WTC11 (cell line): ENCODE data around the gene CYP4F12. TPM values are rescaled to one million over a fixed set of nuclear protein-coding genes. Genes with fewer than 3 reads are reported as not detected.
"Not testable (repeated sequence)": the region's sequence is repeated elsewhere in the genome, so short reads cannot be mapped to it uniquely, and the experiment has no call there.

Experiments used
- ATAC-seq: fragments of 200-7000 bp; cut with Tn5 transposase; 2 replicates; pipeline ENCODE4 v1.10.0; 2021; ENCODE audit warnings: mild to moderate bottlenecking, moderate library complexity
- CTCF ChIA-PET: fragments of 300-600 bp; sonication (Branson Sonifier 250); formaldehyde crosslinking; loops from one replicate; lab custom pipeline; 2021; ENCODE audit warnings: antibody characterized with exemption; lab: Charles Lee
- POLR2A ChIA-PET: fragments of 350-600 bp; sonication (Branson Sonifier 250); formaldehyde crosslinking; loops from one replicate; lab custom pipeline; 2021; ENCODE audit warnings: antibody characterized with exemption; lab: Charles Lee
- DNase-seq: peaks from one replicate; pipeline ENCODE4 v3.0.0; 2021; ENCODE audit warnings: low spot score
- H3K27ac Mint-ChIP-seq: 2 replicates; pipeline ENCODE4 v1.8.0; 2021; ENCODE audit warnings: mixed read lengths
- H3K27me3 Mint-ChIP-seq: 2 replicates; pipeline ENCODE4 v1.8.0; 2021; ENCODE audit warnings: low read depth, mild to moderate bottlenecking, moderate library complexity, mixed read lengths
- H3K36me3 Mint-ChIP-seq: 2 replicates; pipeline ENCODE4 v1.8.0; 2021; ENCODE audit warnings: mixed read lengths
- H3K4me1 Mint-ChIP-seq: 2 replicates; pipeline ENCODE4 v1.8.0; 2022; ENCODE audit warnings: mixed read lengths
- H3K4me3 Mint-ChIP-seq: 2 replicates; pipeline ENCODE4 v1.8.0; 2021; ENCODE audit warnings: mild to moderate bottlenecking, moderate library complexity, mixed read lengths
- H3K9me3 Mint-ChIP-seq: 2 replicates; pipeline ENCODE4 v1.8.0; 2021; ENCODE audit warnings: mixed read lengths
- ARID4B ChIP-seq: sonication (generic); formaldehyde crosslinking; IDR thresholded peaks from 2 replicates; pipeline ENCODE4 v1.8.0; 2023; ENCODE audit warnings: missing genetic modification reagents, mild to moderate bottlenecking, borderline replicate concordance
- ATF1 ChIP-seq: sonication (generic); formaldehyde crosslinking; IDR thresholded peaks from 2 replicates; pipeline ENCODE4 v1.8.1; 2023; ENCODE audit warnings: mild to moderate bottlenecking, moderate library complexity, missing genetic modification reagents
- ATF2 ChIP-seq: sonication (generic); formaldehyde crosslinking; IDR thresholded peaks from 2 replicates; pipeline ENCODE4 v1.8.1; 2022; ENCODE audit warnings: low read depth, missing genetic modification reagents, borderline replicate concordance
- ATF3 ChIP-seq: sonication (generic); formaldehyde crosslinking; conservative IDR thresholded peaks from 2 replicates; pipeline ENCODE4 v1.8.1; 2022; ENCODE audit warnings: mild to moderate bottlenecking, missing genetic modification reagents
- FOXK1 ChIP-seq: sonication (generic); formaldehyde crosslinking; IDR thresholded peaks from 2 replicates; pipeline ENCODE4 v1.8.0; 2022; ENCODE audit warnings: mild to moderate bottlenecking, moderate library complexity, missing genetic modification reagents
- GRHL2 ChIP-seq: fragments of 250-450 bp; sonication (Bioruptor Pico); IDR thresholded peaks from 2 replicates; pipeline ENCODE4 v1.8.0; 2022; ENCODE audit warnings: mild to moderate bottlenecking, moderate library complexity; ENCODE audit not compliant: insufficient replicate concordance, severe bottlenecking
- GTF2I ChIP-seq: fragments of 250-450 bp; sonication (Bioruptor Pico); conservative IDR thresholded peaks from 2 replicates; pipeline ENCODE4 v1.4.0; 2021; ENCODE audit warnings: mild to moderate bottlenecking
- JUN ChIP-seq: sonication (generic); formaldehyde crosslinking; IDR thresholded peaks from 2 replicates; pipeline ENCODE4 v1.8.0; 2023; ENCODE audit warnings: mild to moderate bottlenecking, missing genetic modification reagents
- MYBL2 ChIP-seq: sonication (generic); formaldehyde crosslinking; IDR thresholded peaks from 2 replicates; pipeline ENCODE4 v1.8.1; 2023; ENCODE audit warnings: mild to moderate bottlenecking, moderate library complexity, missing genetic modification reagents
- NFE2L1 ChIP-seq: sonication (generic); formaldehyde crosslinking; IDR thresholded peaks from 2 replicates; pipeline ENCODE4 v1.8.1; 2023; ENCODE audit warnings: missing genetic modification reagents
- NR2C2 ChIP-seq: sonication (generic); formaldehyde crosslinking; IDR thresholded peaks from 2 replicates; pipeline ENCODE4 v1.8.0; 2022; ENCODE audit warnings: mild to moderate bottlenecking, missing genetic modification reagents
- RORB ChIP-seq: fragments of 250-450 bp; sonication (Bioruptor Pico); IDR thresholded peaks from 2 replicates; pipeline ENCODE4 v1.9.0; 2021; ENCODE audit warnings: mild to moderate bottlenecking
- TEAD1 ChIP-seq: sonication (generic); formaldehyde crosslinking; IDR thresholded peaks from 2 replicates; pipeline ENCODE4 v1.8.0; 2022; ENCODE audit warnings: mild to moderate bottlenecking, missing genetic modification reagents
- USF1 ChIP-seq: sonication (generic); formaldehyde crosslinking; IDR thresholded peaks from 2 replicates; pipeline ENCODE4 v1.8.0; 2022; ENCODE audit warnings: mild to moderate bottlenecking, missing genetic modification reagents
- ZMAT4 ChIP-seq: fragments of 250-450 bp; sonication (Bioruptor Pico); IDR thresholded peaks from 2 replicates; pipeline ENCODE4 v1.9.0; 2021; ENCODE audit warnings: mild to moderate bottlenecking
- ZNF423 ChIP-seq: fragments of 250-450 bp; sonication (Bioruptor Pico); IDR thresholded peaks from 2 replicates; pipeline ENCODE4 v2.1.2; 2022; ENCODE audit warnings: mild to moderate bottlenecking, moderate library complexity
- ZNF532 ChIP-seq: fragments of 250-450 bp; sonication (Bioruptor Pico); IDR thresholded peaks from 2 replicates; pipeline ENCODE4 v1.9.0; 2021; ENCODE audit warnings: mild to moderate bottlenecking, borderline replicate concordance
- total RNA-seq: library from RNA; stranded (reverse); gene quantifications from 3 replicates; pipeline ENCODE4 v1.2.3, GENCODE V29; 2021

The CYP4F12 gene
- total RNA-seq, 1 experiment from 2014 or later, result not detected

GRCh38 chr19:15649526-15649925 is 23.4 kb upstream of the CYP4F12 start:
- H3K4me3 Mint-ChIP-seq, result no peak overlapping the region
- H3K27me3 Mint-ChIP-seq, result peaks cover 23% of the 10 kb centered on the region
- POLR2A ChIA-PET, result no interaction called here
- H3K9me3 Mint-ChIP-seq, result peaks cover 94% of the 10 kb centered on the region
- H3K4me1 Mint-ChIP-seq, result no peaks in the 10 kb centered on the region
- DNase-seq (no peak), ATAC-seq (no peak)
- CTCF ChIA-PET, result no interaction called here
- H3K27ac Mint-ChIP-seq, result no peak overlapping the region
- peaks cover 77% of the 10 kb centered on the region for H3K36me3 Mint-ChIP-seq
- TF ChIP-seq USF1, result no peak
- TF ChIP-seq ATF3 (CRISPR knock-in tag), result no peak
- no peak for TF ChIP-seq ATF2
- TF ChIP-seq ZNF532 (CRISPR knock-in tag), result no peak
- TF ChIP-seq ARID4B (CRISPR knock-in tag), result no peak
- TF ChIP-seq GRHL2 (CRISPR knock-in tag), result no peak
- no peak for TF ChIP-seq TEAD1
- no peak for TF ChIP-seq NR2C2 (CRISPR knock-in tag)
- no peak for TF ChIP-seq JUN (CRISPR knock-in tag)
- no peak for TF ChIP-seq ZNF423 (CRISPR knock-in tag)
- no peak for TF ChIP-seq MYBL2 (CRISPR knock-in tag)
- TF ChIP-seq NFE2L1 (CRISPR knock-in tag), result no peak
- no peak for TF ChIP-seq ATF1 (CRISPR knock-in tag)
- TF ChIP-seq GTF2I (CRISPR knock-in tag), result no peak
- no peak for TF ChIP-seq RORB (CRISPR knock-in tag)
- TF ChIP-seq FOXK1 (CRISPR knock-in tag), result no peak
- no peak for TF ChIP-seq ZMAT4 (CRISPR knock-in tag)

GRCh38 chr19:15650123-15650522 is 22.8 kb upstream of the CYP4F12 start:
- CTCF ChIA-PET, DNase-seq, ATAC-seq, POLR2A ChIA-PET, H3K4me1 Mint-ChIP-seq, H3K4me3 Mint-ChIP-seq, H3K27ac Mint-ChIP-seq: not testable (repeated sequence)
- H3K36me3 Mint-ChIP-seq, result peaks cover 72% of the 10 kb centered on the region
- peaks cover 94% of the 10 kb centered on the region for H3K9me3 Mint-ChIP-seq
- H3K27me3 Mint-ChIP-seq, result peaks cover 23% of the 10 kb centered on the region
